GM18511 (cell line): ENCODE results near the gene SLC47A2.
"Not testable (repeated sequence)": the region's sequence is repeated elsewhere in the genome, so short reads cannot be mapped to it uniquely, and the experiment has no call there.

Source experiments
- ATAC-seq: cut with Tn5 transposase; IDR thresholded peaks from one replicate; pipeline ENCODE4 v1.9.1; 2021; ENCODE audit warnings: mild to moderate bottlenecking, moderate library complexity; ENCODE audit not compliant: unreplicated experiment

SLC47A2 gene

GRCh38 chr17:19709841-19710240 lies 6.5 kb downstream of the SLC47A2 start:
- ATAC-seq, result no peak

GRCh38 chr17:19708431-19709175 lies 7.8 kb downstream of the SLC47A2 start:
- no peak for ATAC-seq

- ATAC-seq, result no peak
Observed at GRCh38 chr17:19707728-19708221, 8.6 kb downstream of the SLC47A2 start.

GRCh38 chr17:19706791-19707727 lies 9.3 kb downstream of the SLC47A2 start:
- no peak for ATAC-seq

- ATAC-seq, result no peak
Observed at GRCh38 chr17:19705771-19706770, 10.3 kb downstream of the SLC47A2 start.

- ATAC-seq, result no peak
Observed at GRCh38 chr17:19705201-19705600, 11.2 kb downstream of the SLC47A2 start.

GRCh38 chr17:19703828-19704613 lies 12.4 kb downstream of the SLC47A2 start:
- no peak for ATAC-seq

- ATAC-seq, result no peak
Observed at GRCh38 chr17:19703106-19703827, 13.1 kb downstream of the SLC47A2 start.

- no peak for ATAC-seq
Observed at GRCh38 chr17:19702217-19702641, 14.2 kb downstream of the SLC47A2 start.

- ATAC-seq, result no peak
Observed at GRCh38 chr17:19686400-19687090, 29.8 kb downstream of the SLC47A2 start.

GRCh38 chr17:19684909-19685580 lies 31.3 kb downstream of the SLC47A2 start:
- not testable (repeated sequence) for ATAC-seq

- no peak for ATAC-seq
Observed at GRCh38 chr17:19683117-19683516, 33.3 kb downstream of the SLC47A2 start.

GRCh38 chr17:19678581-19679453 lies 37.6 kb downstream of the SLC47A2 start:
- no peak for ATAC-seq

- no peak for ATAC-seq
Observed at GRCh38 chr17:19677736-19678379, 38.5 kb downstream of the SLC47A2 start.

GRCh38 chr17:19676896-19677295 lies 39.5 kb downstream of the SLC47A2 start:
- ATAC-seq, result no peak

- no peak for ATAC-seq
Observed at GRCh38 chr17:19673623-19674022, 42.8 kb downstream of the SLC47A2 start.
